Measurements from ENCODE around the gene COL11A1. TPM values are rescaled to one million over a fixed set of nuclear protein-coding genes. Genes with fewer than 3 reads are reported as not detected.
"Not testable (repeated sequence)": the region's sequence is repeated elsewhere in the genome, so short reads cannot be mapped to it uniquely, and the experiment has no call there.

The COL11A1 gene
- total RNA-seq, 1 experiment from 2014 or later, result not detected

DNA sequence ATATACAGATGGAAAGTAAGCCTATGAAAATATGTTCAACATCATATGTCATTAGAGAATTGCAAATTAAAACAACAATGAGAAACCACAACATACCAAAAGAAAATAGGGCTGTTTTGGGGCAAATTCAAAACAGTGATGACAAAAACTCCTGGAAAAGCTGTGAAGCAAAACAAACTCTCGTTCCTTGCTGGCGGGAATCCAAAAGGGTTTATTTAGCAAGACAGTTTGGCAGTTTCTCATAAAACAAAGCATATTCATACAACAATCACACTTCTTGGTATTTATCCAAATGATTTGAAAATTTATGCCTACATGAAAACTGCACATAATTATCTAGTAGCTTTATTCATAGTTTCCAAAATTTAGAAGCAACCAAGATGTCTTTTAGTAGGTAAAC is 44.4 kb downstream of the COL11A1 start:
- Histone ChIP-seq H2AFZ (no peak overlapping the region), H4K20me1 (ENCODE audit: insufficient read depth) (no peaks in the 10 kb centered on the region), H3K4me2 (no peak overlapping the region), H3K79me2 (ENCODE audit: low read depth) (no peaks in the 10 kb centered on the region), H3K27me3 (ENCODE audit: insufficient read depth, low read depth) (no peaks in the 10 kb centered on the region), H3K27ac (no peak overlapping the region), H3K9me3 (ENCODE audit: insufficient read depth, low read depth) (no peaks in the 10 kb centered on the region; the same call in 1 of the 2 replicates), H3K9me2 (ENCODE audit: insufficient read depth) (no peaks in the 10 kb centered on the region), H3K4me1 (replicated peaks; ENCODE audit: insufficient read depth) (no peaks in the 10 kb centered on the region), H3F3A (ENCODE audit: insufficient read depth, low read depth) (no peaks in the 10 kb centered on the region), H3K4me3 (no peak overlapping the region), H3K36me3 (ENCODE audit: low read depth) (no peaks in the 10 kb centered on the region)
- no TSS peak for BruUV-seq (replicated peaks)
- CTCF ChIA-PET, result no interaction called here
- POLR2A ChIA-PET (ENCODE audit: unreplicated experiment), result no interaction called here
- intact Hi-C loops (cut with micrococcal nuclease; ENCODE audit: unreplicated experiment), result no loop called here
- no peak for DNase-seq
- no peak for TF ChIP-seq EZH2 (IDR thresholded peaks at IDR 0.05; ENCODE audit: low read depth)
- TF ChIP-seq, protein P1, sequence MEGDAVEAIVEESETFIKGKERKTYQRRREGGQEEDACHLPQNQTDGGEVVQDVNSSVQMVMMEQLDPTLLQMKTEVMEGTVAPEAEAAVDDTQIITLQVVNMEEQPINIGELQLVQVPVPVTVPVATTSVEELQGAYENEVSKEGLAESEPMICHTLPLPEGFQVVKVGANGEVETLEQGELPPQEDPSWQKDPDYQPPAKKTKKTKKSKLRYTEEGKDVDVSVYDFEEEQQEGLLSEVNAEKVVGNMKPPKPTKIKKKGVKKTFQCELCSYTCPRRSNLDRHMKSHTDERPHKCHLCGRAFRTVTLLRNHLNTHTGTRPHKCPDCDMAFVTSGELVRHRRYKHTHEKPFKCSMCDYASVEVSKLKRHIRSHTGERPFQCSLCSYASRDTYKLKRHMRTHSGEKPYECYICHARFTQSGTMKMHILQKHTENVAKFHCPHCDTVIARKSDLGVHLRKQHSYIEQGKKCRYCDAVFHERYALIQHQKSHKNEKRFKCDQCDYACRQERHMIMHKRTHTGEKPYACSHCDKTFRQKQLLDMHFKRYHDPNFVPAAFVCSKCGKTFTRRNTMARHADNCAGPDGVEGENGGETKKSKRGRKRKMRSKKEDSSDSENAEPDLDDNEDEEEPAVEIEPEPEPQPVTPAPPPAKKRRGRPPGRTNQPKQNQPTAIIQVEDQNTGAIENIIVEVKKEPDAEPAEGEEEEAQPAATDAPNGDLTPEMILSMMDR (conservative IDR thresholded peaks at IDR 0.05), result no peak

DNA sequence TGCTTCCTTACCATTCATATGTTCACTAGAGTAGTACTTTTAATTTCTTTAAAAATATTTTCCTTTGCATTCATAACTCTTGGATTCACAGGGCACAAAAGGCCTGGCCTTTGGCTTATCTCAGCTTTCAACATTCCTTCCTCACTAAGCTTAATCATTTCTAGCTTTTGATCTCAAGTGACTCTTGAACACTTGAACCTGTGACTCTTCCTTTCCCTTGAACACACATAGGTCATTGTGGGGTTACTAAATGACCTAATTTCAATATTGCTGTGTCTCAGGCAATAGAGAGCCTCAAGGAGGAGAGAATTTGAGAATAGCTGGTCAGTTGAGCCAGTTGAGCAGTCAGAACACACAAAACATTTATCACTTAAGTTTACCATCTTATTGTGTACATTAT is 49.9 kb downstream of the COL11A1 start:
- intact Hi-C loops (cut with micrococcal nuclease; ENCODE audit: unreplicated experiment), result no loop called here
- H3K4me2 ChIP-seq, result no peak overlapping the region
- DNase-seq, result no peak
- H3K9me3 ChIP-seq (ENCODE audit: insufficient read depth, low read depth), result no peaks in the 10 kb centered on the region
- no peaks in the 10 kb centered on the region for H3K36me3 ChIP-seq (ENCODE audit: low read depth)
- ChIA-PET CTCF (no interaction called here), POLR2A (ENCODE audit: unreplicated experiment) (no interaction called here)
- no peak overlapping the region for H2AFZ ChIP-seq
- H3F3A ChIP-seq (ENCODE audit: insufficient read depth, low read depth), result no peaks in the 10 kb centered on the region
- TF ChIP-seq, protein P1 (conservative IDR thresholded peaks at IDR 0.05), result no peak
- no peak for TF ChIP-seq EZH2 (IDR thresholded peaks at IDR 0.05; ENCODE audit: low read depth)
- H3K79me2 ChIP-seq (ENCODE audit: low read depth), result no peaks in the 10 kb centered on the region
- no peak overlapping the region for H3K4me3 ChIP-seq
- BruUV-seq (replicated peaks), result no TSS peak
- H3K27me3 ChIP-seq (ENCODE audit: insufficient read depth, low read depth), result no peaks in the 10 kb centered on the region
- peaks cover 4% of the 10 kb centered on the region; the same call in 1 of the 2 replicates for H3K9me2 ChIP-seq (ENCODE audit: insufficient read depth)
- no peaks in the 10 kb centered on the region for H4K20me1 ChIP-seq (ENCODE audit: insufficient read depth)
- no peaks in the 10 kb centered on the region for H3K4me1 ChIP-seq (replicated peaks; ENCODE audit: insufficient read depth)
- H3K27ac ChIP-seq, result no peak overlapping the region

DNA sequence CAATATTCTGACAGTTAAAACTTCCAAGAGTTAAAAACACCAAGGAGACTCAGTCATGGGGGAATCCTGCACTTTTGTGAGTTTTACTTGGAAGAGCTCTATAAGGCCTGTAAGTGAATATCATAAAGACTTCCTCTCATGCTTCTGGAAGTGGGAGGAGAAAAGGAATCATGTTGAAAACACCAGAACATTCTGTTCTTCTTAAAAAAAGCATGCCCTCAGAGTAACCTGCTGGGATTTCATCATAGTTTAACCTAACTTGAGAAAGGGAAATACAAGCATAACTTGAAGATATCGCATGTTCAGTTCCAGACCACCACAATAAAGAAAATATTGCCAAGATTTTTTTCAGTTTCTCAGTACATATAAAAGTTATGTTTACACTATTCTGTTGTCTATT is 51.9 kb downstream of the COL11A1 start:
- Histone ChIP-seq H3K27me3 (ENCODE audit: insufficient read depth, low read depth) (no peaks in the 10 kb centered on the region), H3K9me3 (ENCODE audit: insufficient read depth, low read depth) (no peaks in the 10 kb centered on the region), H3K4me2 (no peak overlapping the region), H2AFZ (no peak overlapping the region), H3K4me3 (no peak overlapping the region), H3K27ac (no peak overlapping the region), H3F3A (ENCODE audit: insufficient read depth, low read depth) (no peaks in the 10 kb centered on the region), H3K79me2 (ENCODE audit: low read depth) (no peaks in the 10 kb centered on the region), H4K20me1 (ENCODE audit: insufficient read depth) (no peaks in the 10 kb centered on the region), H3K36me3 (ENCODE audit: low read depth) (no peaks in the 10 kb centered on the region), H3K9me2 (ENCODE audit: insufficient read depth) (peaks cover 4% of the 10 kb centered on the region; the same call in 1 of the 2 replicates), H3K4me1 (replicated peaks; ENCODE audit: insufficient read depth) (no peaks in the 10 kb centered on the region)
- no TSS peak for BruUV-seq (replicated peaks)
- ChIA-PET CTCF (no interaction called here), POLR2A (ENCODE audit: unreplicated experiment) (no interaction called here)
- DNase-seq, result no peak
- TF ChIP-seq, protein P1 (conservative IDR thresholded peaks at IDR 0.05), result no peak
- TF ChIP-seq EZH2 (IDR thresholded peaks at IDR 0.05; ENCODE audit: low read depth), result no peak
- intact Hi-C loops (cut with micrococcal nuclease; ENCODE audit: unreplicated experiment), result no loop called here

DNA sequence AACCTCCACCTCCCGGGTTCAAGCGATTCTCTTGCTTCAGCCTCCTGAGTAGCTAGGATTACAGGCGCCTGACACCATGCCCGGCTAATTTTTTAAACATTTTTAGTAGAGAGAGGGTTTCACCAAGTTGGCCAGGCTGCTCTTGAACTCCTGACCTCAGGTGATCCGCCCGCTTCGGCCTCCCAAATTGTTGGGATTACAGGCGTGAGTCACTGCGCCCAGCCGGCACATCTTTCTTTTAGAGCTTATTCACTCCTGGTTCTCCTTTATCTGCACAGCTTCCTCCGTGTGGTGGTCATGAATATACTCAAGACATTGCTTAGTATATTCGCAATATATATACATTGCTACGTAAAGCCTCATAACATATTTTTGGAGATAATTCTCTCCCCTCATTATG is 80.2 kb downstream of the COL11A1 start:
- H3K4me2 ChIP-seq; H2AFZ ChIP-seq; H3K4me3 ChIP-seq; DNase-seq; H3K27me3 ChIP-seq (ENCODE audit: insufficient read depth, low read depth); H3K4me1 ChIP-seq (replicated peaks; ENCODE audit: insufficient read depth); POLR2A ChIA-PET (ENCODE audit: unreplicated experiment); CTCF ChIA-PET; H3K79me2 ChIP-seq (ENCODE audit: low read depth); H4K20me1 ChIP-seq (ENCODE audit: insufficient read depth); H3F3A ChIP-seq (ENCODE audit: insufficient read depth, low read depth); H3K9me2 ChIP-seq (ENCODE audit: insufficient read depth); H3K36me3 ChIP-seq (ENCODE audit: low read depth); H3K27ac ChIP-seq; H3K9me3 ChIP-seq (ENCODE audit: insufficient read depth, low read depth); intact Hi-C loops (cut with micrococcal nuclease; ENCODE audit: unreplicated experiment); BruUV-seq (replicated peaks): not testable (repeated sequence)

Data from PC-9 (cell line).